Measurements from ENCODE around the gene ANKLE2.

DNA sequence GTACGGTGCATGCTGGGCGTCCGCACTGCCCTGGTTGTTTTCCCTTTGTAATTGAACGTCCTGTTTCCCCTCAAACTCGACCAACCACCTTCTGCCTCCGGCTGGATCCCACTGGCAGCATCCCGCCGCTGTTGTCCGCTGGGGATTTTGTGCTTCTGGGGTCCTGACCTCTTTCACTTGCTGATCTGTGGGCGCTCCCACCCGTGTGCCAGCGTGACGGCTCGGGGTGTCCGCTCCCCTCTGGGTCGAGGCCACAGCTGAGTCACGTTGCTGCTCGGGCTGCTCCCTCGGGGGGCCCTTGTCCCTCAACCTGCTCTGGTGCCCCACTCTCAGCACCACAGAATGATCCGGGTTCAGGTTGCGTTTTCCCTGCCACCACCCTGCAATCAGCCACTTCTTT is 43.0 kb downstream of the ANKLE2 start:
- TF ChIP-seq, protein P1, sequence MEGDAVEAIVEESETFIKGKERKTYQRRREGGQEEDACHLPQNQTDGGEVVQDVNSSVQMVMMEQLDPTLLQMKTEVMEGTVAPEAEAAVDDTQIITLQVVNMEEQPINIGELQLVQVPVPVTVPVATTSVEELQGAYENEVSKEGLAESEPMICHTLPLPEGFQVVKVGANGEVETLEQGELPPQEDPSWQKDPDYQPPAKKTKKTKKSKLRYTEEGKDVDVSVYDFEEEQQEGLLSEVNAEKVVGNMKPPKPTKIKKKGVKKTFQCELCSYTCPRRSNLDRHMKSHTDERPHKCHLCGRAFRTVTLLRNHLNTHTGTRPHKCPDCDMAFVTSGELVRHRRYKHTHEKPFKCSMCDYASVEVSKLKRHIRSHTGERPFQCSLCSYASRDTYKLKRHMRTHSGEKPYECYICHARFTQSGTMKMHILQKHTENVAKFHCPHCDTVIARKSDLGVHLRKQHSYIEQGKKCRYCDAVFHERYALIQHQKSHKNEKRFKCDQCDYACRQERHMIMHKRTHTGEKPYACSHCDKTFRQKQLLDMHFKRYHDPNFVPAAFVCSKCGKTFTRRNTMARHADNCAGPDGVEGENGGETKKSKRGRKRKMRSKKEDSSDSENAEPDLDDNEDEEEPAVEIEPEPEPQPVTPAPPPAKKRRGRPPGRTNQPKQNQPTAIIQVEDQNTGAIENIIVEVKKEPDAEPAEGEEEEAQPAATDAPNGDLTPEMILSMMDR (IDR thresholded peaks at IDR 0.05): no peak
- TF ChIP-seq EZH2phosphoT487 (IDR thresholded peaks at IDR 0.05): no peak
